HG03103 (cell line): ENCODE measurements around the gene SLC34A2.

Experiments
- ATAC-seq: cut with Tn5 transposase; IDR thresholded peaks from one replicate; pipeline ENCODE4 v1.9.1; 2021; ENCODE audit warnings: low read depth; ENCODE audit not compliant: unreplicated experiment

Gene SLC34A2

GRCh38 chr4:25712611-25713010, 57.0 kb downstream of the SLC34A2 start:
- ATAC-seq: no peak

GRCh38 chr4:25713812-25714211, 58.2 kb downstream of the SLC34A2 start:
- ATAC-seq: no peak

- ATAC-seq: no peak
Measured at GRCh38 chr4:25722964-25723363, 67.3 kb downstream of the SLC34A2 start.

- no peak for ATAC-seq
Measured at GRCh38 chr4:25723409-25723808, 67.8 kb downstream of the SLC34A2 start.

- no peak for ATAC-seq
Measured at GRCh38 chr4:25725870-25726269, 70.2 kb downstream of the SLC34A2 start.

GRCh38 chr4:25727711-25728493, 72.3 kb downstream of the SLC34A2 start:
- ATAC-seq: no peak
